ENCODE data around the gene INO80E. TPM values are rescaled to one million over a fixed set of nuclear protein-coding genes. Genes with fewer than 3 reads are reported as not detected.

The INO80E gene
- total and polyA plus RNA-seq, 2 donors (not counting 1 experiment from before 2014, with no cell fraction given) = 103 to 113 TPM

DNA sequence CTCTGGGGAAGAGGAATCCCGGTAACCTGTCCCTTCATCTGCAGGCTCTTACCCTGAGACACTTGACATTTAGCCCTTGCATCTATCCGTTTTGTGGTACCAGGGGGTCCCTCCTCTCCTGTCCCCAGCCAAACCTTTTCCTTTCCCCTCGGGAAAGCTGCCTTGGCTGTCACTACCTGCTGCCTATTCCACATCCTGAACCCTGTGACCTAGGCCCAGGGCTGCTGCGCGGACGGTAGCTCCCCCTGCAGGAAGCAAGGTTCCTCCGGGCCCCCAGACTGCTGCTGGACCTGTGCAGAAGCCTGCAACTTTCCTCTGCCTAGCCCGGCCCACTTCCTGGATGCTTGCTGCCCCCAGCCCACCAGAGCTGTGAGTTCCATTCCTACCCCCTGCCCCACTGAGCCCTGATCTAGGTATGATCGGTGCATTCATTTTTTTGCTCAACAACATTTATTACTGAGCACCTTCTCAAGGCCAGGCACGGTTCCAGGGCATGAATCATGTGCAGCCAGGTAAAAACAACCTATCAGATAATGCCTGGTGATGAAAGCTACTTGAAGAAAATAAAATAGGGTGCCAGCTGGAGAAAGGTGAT lies 59.0 kb downstream of the INO80E start:
- H2AFZ ChIP-seq (ENCODE audit: insufficient read depth, low read depth, low read length, poor library complexity, severe bottlenecking) = no peak overlapping the region
- no peaks in the 10 kb centered on the region for H3K36me3 ChIP-seq (replicated peaks in 1 of 2; ENCODE audit: control extremely low read depth in 1 of 2, control insufficient read depth in 1 of 2, extremely low read depth in 1 of 2, insufficient read depth in 2 of 2, low read length in 1 of 2)
- Mint-ChIP-seq H3K4me3 (peak overlapping the region; percentile 77), H3K4me1 (peaks cover 13% of the 10 kb centered on the region), H3K27ac (no peak overlapping the region), H3K27me3 (no peaks in the 10 kb centered on the region), H3K9me3 (ENCODE audit: insufficient read depth) (no peaks in the 10 kb centered on the region)
- POLR2A ChIA-PET = interaction anchor here (0.7 kb wide), 1 partner anchor 60 kb away, joined by 8 read pairs; no protein-coding TSS in a partner anchor
- H3K27ac ChIP-seq (ENCODE audit: low read length in 2 of 2) = no peak overlapping the region
- DNase-seq = peak; percentile 46
- H3K4me3 ChIP-seq (ENCODE audit: control extremely low read depth in 1 of 5, extremely low read depth in 1 of 5, insufficient read depth in 1 of 5, low read depth in 2 of 5, low read length in 4 of 5) = no peak overlapping the region
- TF ChIP-seq EZH2 (IDR thresholded peaks at IDR 0.05; ENCODE audit: borderline replicate concordance, insufficient read depth, low read depth, low read length, poor library complexity, severe bottlenecking) = no peak
- TF ChIP-seq, protein P1, sequence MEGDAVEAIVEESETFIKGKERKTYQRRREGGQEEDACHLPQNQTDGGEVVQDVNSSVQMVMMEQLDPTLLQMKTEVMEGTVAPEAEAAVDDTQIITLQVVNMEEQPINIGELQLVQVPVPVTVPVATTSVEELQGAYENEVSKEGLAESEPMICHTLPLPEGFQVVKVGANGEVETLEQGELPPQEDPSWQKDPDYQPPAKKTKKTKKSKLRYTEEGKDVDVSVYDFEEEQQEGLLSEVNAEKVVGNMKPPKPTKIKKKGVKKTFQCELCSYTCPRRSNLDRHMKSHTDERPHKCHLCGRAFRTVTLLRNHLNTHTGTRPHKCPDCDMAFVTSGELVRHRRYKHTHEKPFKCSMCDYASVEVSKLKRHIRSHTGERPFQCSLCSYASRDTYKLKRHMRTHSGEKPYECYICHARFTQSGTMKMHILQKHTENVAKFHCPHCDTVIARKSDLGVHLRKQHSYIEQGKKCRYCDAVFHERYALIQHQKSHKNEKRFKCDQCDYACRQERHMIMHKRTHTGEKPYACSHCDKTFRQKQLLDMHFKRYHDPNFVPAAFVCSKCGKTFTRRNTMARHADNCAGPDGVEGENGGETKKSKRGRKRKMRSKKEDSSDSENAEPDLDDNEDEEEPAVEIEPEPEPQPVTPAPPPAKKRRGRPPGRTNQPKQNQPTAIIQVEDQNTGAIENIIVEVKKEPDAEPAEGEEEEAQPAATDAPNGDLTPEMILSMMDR (IDR thresholded peaks at IDR 0.05) = peak; percentile 48
- peaks cover 3% of the 10 kb centered on the region for H3K79me2 ChIP-seq (ENCODE audit: control insufficient read depth, insufficient read depth, low read length)
- H3K4me2 ChIP-seq (replicated peaks; ENCODE audit: low read depth, low read length, poor library complexity, severe bottlenecking) = no peak overlapping the region
- peak; percentile 42 for ATAC-seq (ENCODE audit: low read depth)
- intact Hi-C loops (cut with micrococcal nuclease) = no loop called here
- H3K9ac ChIP-seq (ENCODE audit: low read length) = no peak overlapping the region
- H3K4me1 ChIP-seq (ENCODE audit: control insufficient read depth in 2 of 2, insufficient read depth in 2 of 2, low read length in 2 of 2) = peaks cover 5 to 12% of the 10 kb centered on the region in 2 donors
- no peaks in the 10 kb centered on the region for H4K20me1 ChIP-seq (ENCODE audit: control insufficient read depth, insufficient read depth, low read length, poor library complexity, severe bottlenecking)
- CTCF ChIA-PET = interaction anchor here (1.0 to 1.3 kb wide), 5 partner anchors 11 to 359 kb away, joined by 3 read pairs; no protein-coding TSS in a partner anchor
- 37% methylated on average over 7 of the region's 10 CpGs for WGBS (ENCODE audit: insufficient coverage)
- no peaks in the 10 kb centered on the region for H3K9me3 ChIP-seq (ENCODE audit: control extremely low read depth in 1 of 3, control insufficient read depth in 2 of 3, insufficient read depth in 1 of 3, low read length in 2 of 3)
- H3K27me3 ChIP-seq (replicated peaks in 1 of 4; ENCODE audit: control extremely low read depth in 1 of 4, control insufficient read depth in 3 of 4, insufficient read depth in 4 of 4, low read length in 3 of 4) = peaks cover 0 to 3% (median 0%) of the 10 kb centered on the region in 4 experiments

Other genes with a start within 250 kb of the INO80E start
- gene ZG16, start 218.0 kb upstream of the INO80E start, total RNA-seq = not detected in 2 replicates
- 0.06 TPM in 1 of 2 replicates, not detected in the other for gene ZG16, start 218.0 kb upstream of the INO80E start, polyA plus RNA-seq
- 53.5 and 53.9 TPM in 2 replicates for gene KIF22, start 205.5 kb upstream of the INO80E start, total RNA-seq
- 57.2 and 67.5 TPM in 2 replicates for gene KIF22, start 205.5 kb upstream of the INO80E start, polyA plus RNA-seq
- gene MAZ, start 189.7 kb upstream of the INO80E start, total RNA-seq = 189 and 198 TPM in 2 replicates
- gene MAZ, start 189.7 kb upstream of the INO80E start, polyA plus RNA-seq = 109 and 170 TPM in 2 replicates
- 1.6 and 3.1 TPM in 2 replicates for gene PRRT2, start 184.0 kb upstream of the INO80E start, total RNA-seq
- gene PRRT2, start 184.0 kb upstream of the INO80E start, polyA plus RNA-seq = 0.71 and 0.79 TPM in 2 replicates
- 26.7 and 28.4 TPM in 2 replicates for gene PAGR1, start 180.1 kb upstream of the INO80E start, total RNA-seq
- gene PAGR1, start 180.1 kb upstream of the INO80E start, polyA plus RNA-seq = 17.8 and 18.0 TPM in 2 replicates
- 109 and 112 TPM in 2 replicates for gene MVP, start 175.8 kb upstream of the INO80E start, total RNA-seq
- 121 and 217 TPM in 2 replicates for gene MVP, start 175.8 kb upstream of the INO80E start, polyA plus RNA-seq
- 49.2 and 51.2 TPM in 2 replicates for gene CDIPT, start 133.0 kb upstream of the INO80E start, total RNA-seq
- gene CDIPT, start 133.0 kb upstream of the INO80E start, polyA plus RNA-seq = 44.5 and 63.3 TPM in 2 replicates
- gene SEZ6L2, start 96.7 kb upstream of the INO80E start, total RNA-seq = not detected in 2 replicates
- gene SEZ6L2, start 96.7 kb upstream of the INO80E start, polyA plus RNA-seq = 0.10 TPM in 1 of 2 replicates, not detected in the other
- not detected in 2 replicates for gene ASPHD1, start 95.8 kb upstream of the INO80E start, total RNA-seq
- not detected in 2 replicates for gene ASPHD1, start 95.8 kb upstream of the INO80E start, polyA plus RNA-seq
- 74.3 and 83.9 TPM in 2 replicates for gene KCTD13, start 70.0 kb upstream of the INO80E start, total RNA-seq
- gene KCTD13, start 70.0 kb upstream of the INO80E start, polyA plus RNA-seq = 61.5 and 78.2 TPM in 2 replicates
- gene TMEM219, start 34.2 kb upstream of the INO80E start, total RNA-seq = 56.3 and 66.6 TPM in 2 replicates
- 88.3 and 103 TPM in 2 replicates for gene TMEM219, start 34.2 kb upstream of the INO80E start, polyA plus RNA-seq
- gene TAOK2, start 22.4 kb upstream of the INO80E start, total RNA-seq = 50.8 and 51.9 TPM in 2 replicates
- 25.5 and 30.3 TPM in 2 replicates for gene TAOK2, start 22.4 kb upstream of the INO80E start, polyA plus RNA-seq
- 9.7 and 13.9 TPM in 2 replicates for gene HIRIP3, start 624 bp upstream of the INO80E start, total RNA-seq
- 6.2 and 12.2 TPM in 2 replicates for gene HIRIP3, start 624 bp upstream of the INO80E start, polyA plus RNA-seq
- gene DOC2A, start 14.8 kb downstream of the INO80E start, total RNA-seq = not detected in 2 replicates
- not detected in 2 replicates for gene DOC2A, start 14.8 kb downstream of the INO80E start, polyA plus RNA-seq
- not detected in 2 replicates for gene C16orf92, start 27.0 kb downstream of the INO80E start, total RNA-seq
- not detected in 2 replicates for gene C16orf92, start 27.0 kb downstream of the INO80E start, polyA plus RNA-seq
- not detected in 2 replicates for gene TLCD3B, start 35.0 kb downstream of the INO80E start, total RNA-seq
- not detected in 2 replicates for gene TLCD3B, start 35.0 kb downstream of the INO80E start, polyA plus RNA-seq
- gene ALDOA, start 69.5 kb downstream of the INO80E start, total RNA-seq = 301 and 329 TPM in 2 replicates
- gene ALDOA, start 69.5 kb downstream of the INO80E start, polyA plus RNA-seq = 276 and 343 TPM in 2 replicates
- gene PPP4C, start 79.8 kb downstream of the INO80E start, total RNA-seq = 89.0 and 93.3 TPM in 2 replicates
- 106 and 122 TPM in 2 replicates for gene PPP4C, start 79.8 kb downstream of the INO80E start, polyA plus RNA-seq
- gene TBX6, start 95.7 kb downstream of the INO80E start, total RNA-seq = 5.4 and 6.1 TPM in 2 replicates
- gene TBX6, start 95.7 kb downstream of the INO80E start, polyA plus RNA-seq = 1.2 and 1.4 TPM in 2 replicates
- gene YPEL3, start 100.0 kb downstream of the INO80E start, total RNA-seq = 302 and 314 TPM in 2 replicates
- gene YPEL3, start 100.0 kb downstream of the INO80E start, polyA plus RNA-seq = 387 and 414 TPM in 2 replicates
- gene GDPD3, start 117.3 kb downstream of the INO80E start, total RNA-seq = 17.3 and 22.7 TPM in 2 replicates
- 10.6 and 11.4 TPM in 2 replicates for gene GDPD3, start 117.3 kb downstream of the INO80E start, polyA plus RNA-seq
- 60.4 and 69.4 TPM in 2 replicates for gene MAPK3, start 127.0 kb downstream of the INO80E start, total RNA-seq
- 67.2 and 82.9 TPM in 2 replicates for gene MAPK3, start 127.0 kb downstream of the INO80E start, polyA plus RNA-seq
- gene CORO1A, start 187.4 kb downstream of the INO80E start, total RNA-seq = 653 and 662 TPM in 2 replicates
- 1,191 and 1,555 TPM in 2 replicates for gene CORO1A, start 187.4 kb downstream of the INO80E start, polyA plus RNA-seq
- 71.5 and 82.5 TPM in 2 replicates for gene BOLA2B, start 197.4 kb downstream of the INO80E start, total RNA-seq
- 155 and 311 TPM in 2 replicates for gene BOLA2B, start 197.4 kb downstream of the INO80E start, polyA plus RNA-seq
- gene SLX1A, start 197.6 kb downstream of the INO80E start, total RNA-seq = 108 and 138 TPM in 2 replicates
- gene SLX1A, start 197.6 kb downstream of the INO80E start, polyA plus RNA-seq = 62.3 and 64.6 TPM in 2 replicates
- 36.8 and 41.2 TPM in 2 replicates for gene SULT1A3, start 203.0 kb downstream of the INO80E start, total RNA-seq
- gene SULT1A3, start 203.0 kb downstream of the INO80E start, polyA plus RNA-seq = 31.9 and 33.2 TPM in 2 replicates